Measurements from ENCODE around the gene N4BP3.
A peak's percentile ranks its signal among the peaks of the same experiment; 100 is the strongest.

The N4BP3 gene

GRCh38 chr5:178150977-178151734, 37.8 kb downstream of the N4BP3 start:
- no peak for DNase-seq

DNA sequence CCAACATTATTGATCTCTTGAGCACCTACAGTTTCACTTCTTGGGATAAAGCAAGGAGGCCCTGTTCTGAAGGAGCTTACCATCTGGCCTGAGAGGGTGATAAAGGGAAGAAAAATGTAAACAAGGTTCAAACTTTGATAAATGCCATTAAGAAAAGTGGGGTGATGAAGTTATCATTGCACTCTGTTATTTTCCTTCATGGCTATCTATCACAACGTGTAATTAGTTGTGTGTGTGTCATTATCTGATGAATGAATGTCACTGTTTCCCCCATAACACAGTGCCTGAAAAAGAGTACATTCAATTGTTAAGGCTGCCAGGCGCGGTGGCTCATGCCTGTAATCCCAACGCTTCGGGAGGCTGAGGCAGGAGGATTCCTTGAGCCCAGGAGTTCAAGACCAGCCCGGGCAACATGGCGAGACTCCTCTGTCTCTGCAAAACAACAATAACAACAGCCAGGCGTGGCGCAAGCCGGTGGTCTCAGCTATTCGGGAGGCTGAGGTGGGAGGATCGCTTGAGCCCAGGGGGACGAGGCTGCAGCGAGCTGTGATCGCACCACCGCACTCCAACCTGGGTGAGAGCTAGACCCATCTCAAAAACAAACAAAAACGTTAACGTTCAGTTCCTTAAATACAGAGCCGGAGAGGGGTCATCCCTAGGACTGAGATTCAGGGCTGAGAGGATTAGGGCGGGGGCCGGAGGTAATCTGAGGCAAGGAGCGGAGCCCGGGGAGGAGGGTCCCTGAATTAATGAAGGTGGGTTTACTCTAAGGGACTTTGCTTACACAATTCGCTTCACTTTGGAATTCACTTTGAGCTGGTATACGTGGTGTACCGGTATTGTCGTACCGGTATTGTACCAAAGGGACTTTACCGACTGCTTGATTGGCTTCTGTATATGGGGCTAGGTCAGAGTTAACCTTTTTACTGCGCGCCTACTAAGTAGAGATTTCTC, 39.4 kb downstream of the N4BP3 start:
- no peak for DNase-seq

DNA sequence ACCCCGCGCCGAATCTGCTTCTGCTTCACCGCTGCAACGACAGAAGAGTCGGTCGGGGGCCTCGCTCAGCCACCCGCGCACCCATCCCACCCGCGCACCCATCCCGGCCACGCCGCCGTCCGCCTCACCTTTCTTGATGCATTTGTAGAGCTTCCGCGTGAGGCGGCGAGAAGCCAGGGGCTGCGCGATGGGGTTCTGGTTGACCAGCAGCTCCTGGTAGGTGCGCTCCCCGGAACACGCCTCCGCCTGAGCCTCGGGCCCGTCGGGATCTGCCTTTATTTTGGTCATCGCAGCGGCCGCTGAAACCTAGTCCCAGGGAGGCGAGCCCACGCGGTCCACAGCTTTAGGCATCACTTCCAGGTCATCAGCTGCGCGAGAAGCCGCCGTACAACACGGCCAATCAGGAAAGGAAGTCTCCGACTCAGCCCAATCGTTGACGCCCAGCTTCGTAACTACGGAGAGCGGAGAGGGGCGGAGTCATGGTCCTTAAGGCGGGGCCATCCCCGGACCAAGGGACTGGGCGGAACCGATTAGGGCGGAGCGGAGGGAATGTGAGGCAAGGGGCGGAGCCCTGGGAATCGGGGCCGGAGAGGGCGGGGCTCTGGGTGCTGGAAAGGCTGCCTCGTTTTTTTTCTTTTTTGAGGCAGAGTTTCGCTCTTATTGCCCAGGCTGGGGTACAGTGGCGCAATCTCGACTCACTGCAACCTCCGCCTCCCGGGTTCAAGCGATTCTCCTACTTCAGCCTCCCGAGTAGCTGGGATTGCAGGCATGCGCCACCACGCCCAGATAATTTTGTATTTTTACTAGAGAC, 40.4 kb downstream of the N4BP3 start, which contains the start of gene NHP2:
Gene NHP2, minus strand, starts transcription at position 356 of the 811 bp plus-strand sequence. Its CDS starts 68 bp downstream, at position 288.
- peak; percentile 89 for DNase-seq

DNA sequence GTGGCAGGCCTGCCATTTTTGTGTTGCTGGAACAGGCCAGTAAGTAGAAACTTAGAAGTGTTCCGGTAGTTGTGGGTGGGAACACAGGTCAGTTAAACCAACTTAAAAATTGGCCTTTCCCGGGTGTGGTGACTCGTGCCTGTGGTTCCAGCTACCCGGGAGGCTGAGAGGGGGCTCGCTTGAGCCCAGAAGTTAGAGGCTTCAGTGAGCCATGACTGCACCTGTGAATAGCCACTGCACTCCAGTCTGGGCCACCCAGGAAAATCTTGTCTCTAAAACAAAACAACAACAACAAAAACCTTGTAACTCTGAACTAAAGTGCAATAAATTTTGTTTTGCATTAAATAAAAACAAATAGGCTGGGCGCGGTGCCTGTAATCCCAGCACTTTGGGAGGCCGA, 41.7 kb downstream of the N4BP3 start:
- DNase-seq, result no peak

DNA sequence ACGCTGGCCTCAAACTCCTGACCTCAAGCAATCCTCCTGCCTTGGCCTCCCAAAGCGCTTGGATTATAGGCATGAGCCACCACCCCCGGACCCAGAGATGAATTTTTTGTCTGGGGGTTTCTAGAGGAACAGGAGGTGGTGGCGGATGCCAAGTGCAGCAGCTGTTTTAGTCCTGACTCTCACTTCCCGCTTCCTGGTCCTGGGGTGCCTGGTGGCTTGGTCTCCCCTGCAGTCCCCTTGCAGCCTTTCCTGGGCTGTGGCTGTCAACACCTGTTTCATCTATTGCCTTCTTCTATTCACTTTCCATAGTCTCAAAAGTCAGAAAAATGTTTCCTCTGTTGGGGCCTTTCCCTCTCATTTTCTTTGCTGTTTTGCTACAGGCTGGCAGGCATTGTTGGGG, 46.8 kb downstream of the N4BP3 start:
- no peak for DNase-seq

DNA sequence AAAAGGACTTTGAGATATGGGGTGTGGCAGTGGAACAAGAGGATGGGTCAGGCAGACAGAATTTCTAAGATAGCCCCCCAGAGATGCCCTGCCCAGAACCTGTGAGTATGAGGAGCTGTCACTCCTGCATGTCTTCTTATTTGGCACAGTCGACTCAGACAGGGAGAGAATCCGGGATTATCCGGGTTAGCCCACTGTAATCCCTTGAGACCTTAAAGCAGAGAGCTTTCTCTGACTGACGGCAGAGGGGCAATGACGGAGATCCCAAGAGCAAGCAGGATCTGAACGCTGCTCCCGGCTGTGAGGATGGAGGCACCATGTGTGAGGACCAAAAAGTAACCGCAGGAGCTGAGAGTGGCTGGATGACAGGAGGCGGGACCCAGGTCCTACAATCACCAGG, 49.1 kb downstream of the N4BP3 start:
- no peak for DNase-seq

- DNase-seq, result peak; percentile 52
Measured at GRCh38 chr5:178163772-178164735, 50.7 kb downstream of the N4BP3 start.

DNA sequence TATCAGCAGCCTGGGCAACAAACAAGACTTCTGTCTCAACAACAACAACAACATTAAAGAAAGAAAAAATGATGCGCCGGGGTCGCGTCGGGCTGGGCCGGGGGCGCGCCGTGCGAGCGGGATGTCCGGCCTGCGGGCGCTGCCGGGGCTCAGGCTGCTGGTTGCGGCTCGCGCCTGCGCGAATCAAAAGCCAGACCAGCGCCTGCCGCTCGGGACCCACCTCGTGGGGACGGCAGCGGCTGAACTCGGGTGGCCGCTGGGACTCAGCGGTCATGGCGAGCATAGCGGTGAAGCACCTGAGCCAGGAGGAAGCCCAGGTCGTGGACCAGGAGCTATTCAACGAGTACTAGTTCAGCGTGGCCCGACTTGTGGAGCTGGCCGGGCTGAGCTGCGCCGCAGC, 52.2 kb downstream of the N4BP3 start:
- no peak for DNase-seq

DNA sequence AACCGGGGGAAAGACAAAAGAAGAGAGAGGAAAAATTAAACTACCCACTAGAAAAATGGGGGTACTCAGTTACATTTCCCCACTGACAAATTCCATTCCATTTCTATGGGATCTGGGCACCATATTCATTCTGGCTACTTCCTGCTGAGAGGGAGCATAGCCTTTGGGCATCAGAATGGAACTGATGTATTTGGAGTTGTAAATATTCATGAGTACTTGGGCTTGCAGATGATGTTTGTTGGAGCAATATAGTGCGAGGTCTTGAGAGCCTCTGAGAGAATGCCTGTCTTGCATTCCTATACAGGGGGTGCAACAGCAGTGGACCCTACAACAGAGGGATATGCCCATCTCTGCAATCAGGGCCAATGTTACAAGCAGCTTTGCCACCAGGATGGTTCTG, 57.1 kb downstream of the N4BP3 start:
- DNase-seq, result no peak

GRCh38 chr5:178174456-178174855, 61.1 kb downstream of the N4BP3 start:
- DNase-seq, result no peak

Measured in NCI-H2171 (cell line).